ENCODE measurements around the gene PDE10A.

PDE10A gene

GRCh38 chr6:165662041-165662748, 846 bp downstream of the PDE10A start:
- peaks cover 74% of the 10 kb centered on the region for H3K27me3 ChIP-seq (ENCODE audit: insufficient read depth, low read length)
- H2AFZ ChIP-seq (ENCODE audit: low read length, unreplicated experiment), result peak overlapping the region; percentile 81
- no peaks in the 10 kb centered on the region for H3K4me1 ChIP-seq (ENCODE audit: control insufficient read depth, insufficient read depth, low read length, unreplicated experiment)
- peak overlapping the region; percentile 85 for H3K4me3 ChIP-seq (ENCODE audit: low read depth, low read length)
- no peaks in the 10 kb centered on the region for H3K36me3 ChIP-seq (ENCODE audit: insufficient read depth, low read length)
- H3K27ac ChIP-seq (ENCODE audit: low read depth, low read length), result no peak overlapping the region
- H3K79me2 ChIP-seq (ENCODE audit: control insufficient read depth, insufficient read depth, low read length, unreplicated experiment), result peaks cover 4% of the 10 kb centered on the region

GRCh38 chr6:165661664-165662025, 1.4 kb downstream of the PDE10A start:
- H3K27me3 ChIP-seq (ENCODE audit: insufficient read depth, low read length), result peaks cover 73% of the 10 kb centered on the region
- H3K4me1 ChIP-seq (ENCODE audit: control insufficient read depth, insufficient read depth, low read length, unreplicated experiment), result no peaks in the 10 kb centered on the region
- H2AFZ ChIP-seq (ENCODE audit: low read length, unreplicated experiment), result peak overlapping the region; percentile 81
- no peak overlapping the region for H3K27ac ChIP-seq (ENCODE audit: low read depth, low read length)
- peak overlapping the region; percentile 85 for H3K4me3 ChIP-seq (ENCODE audit: low read depth, low read length)
- H3K79me2 ChIP-seq (ENCODE audit: control insufficient read depth, insufficient read depth, low read length, unreplicated experiment), result peaks cover 4% of the 10 kb centered on the region
- H3K36me3 ChIP-seq (ENCODE audit: insufficient read depth, low read length), result no peaks in the 10 kb centered on the region

DNA sequence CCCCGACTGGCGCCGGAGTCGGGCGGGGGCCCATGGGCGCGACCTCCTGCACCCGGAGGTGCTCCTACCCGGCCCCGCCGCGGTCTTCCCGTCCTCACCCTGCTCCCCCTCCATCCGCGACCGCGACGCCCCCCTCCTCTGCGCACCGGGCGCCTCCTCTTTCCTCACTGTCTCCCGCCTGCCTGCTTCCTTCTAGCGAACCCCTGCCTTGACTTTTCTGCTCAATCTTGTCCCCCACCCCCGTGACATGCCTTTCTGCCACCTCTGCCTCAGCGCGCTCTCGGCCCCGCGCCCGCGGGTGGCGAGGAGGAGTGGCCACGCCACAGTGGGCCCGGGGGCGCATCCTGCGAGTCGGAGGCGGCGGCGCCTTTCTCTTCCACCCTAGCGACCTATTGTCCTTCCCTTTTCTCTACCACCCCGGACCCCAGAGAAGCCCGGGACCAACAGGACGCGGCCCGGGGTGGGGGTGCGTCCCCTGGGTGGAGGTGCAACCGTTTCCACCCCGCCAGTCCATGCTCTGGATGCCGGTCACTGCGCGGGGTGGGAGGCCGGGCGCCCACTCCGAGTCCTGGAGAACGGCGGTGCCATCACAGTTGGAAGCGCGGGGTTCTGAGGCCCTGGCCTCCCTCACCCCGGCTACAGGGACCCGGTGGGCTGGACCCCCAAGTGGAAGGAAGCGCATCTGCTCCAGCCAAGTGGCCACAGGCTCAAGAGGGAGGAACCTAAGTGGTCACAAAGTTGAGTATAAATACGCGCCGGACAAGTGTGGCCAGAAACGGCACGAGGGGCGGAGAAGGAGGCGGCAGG, 2.0 kb downstream of the PDE10A start:
- Histone ChIP-seq H3K79me2 (ENCODE audit: control insufficient read depth, insufficient read depth, low read length, unreplicated experiment) (peaks cover 4% of the 10 kb centered on the region), H3K4me1 (ENCODE audit: control insufficient read depth, insufficient read depth, low read length, unreplicated experiment) (no peaks in the 10 kb centered on the region), H3K27ac (ENCODE audit: low read depth, low read length) (no peak overlapping the region), H3K27me3 (ENCODE audit: insufficient read depth, low read length) (peaks cover 69% of the 10 kb centered on the region), H3K4me3 (ENCODE audit: low read depth, low read length) (peak overlapping the region; percentile 85), H2AFZ (ENCODE audit: low read length, unreplicated experiment) (peak overlapping the region; percentile 81), H3K36me3 (ENCODE audit: insufficient read depth, low read length) (no peaks in the 10 kb centered on the region)

DNA sequence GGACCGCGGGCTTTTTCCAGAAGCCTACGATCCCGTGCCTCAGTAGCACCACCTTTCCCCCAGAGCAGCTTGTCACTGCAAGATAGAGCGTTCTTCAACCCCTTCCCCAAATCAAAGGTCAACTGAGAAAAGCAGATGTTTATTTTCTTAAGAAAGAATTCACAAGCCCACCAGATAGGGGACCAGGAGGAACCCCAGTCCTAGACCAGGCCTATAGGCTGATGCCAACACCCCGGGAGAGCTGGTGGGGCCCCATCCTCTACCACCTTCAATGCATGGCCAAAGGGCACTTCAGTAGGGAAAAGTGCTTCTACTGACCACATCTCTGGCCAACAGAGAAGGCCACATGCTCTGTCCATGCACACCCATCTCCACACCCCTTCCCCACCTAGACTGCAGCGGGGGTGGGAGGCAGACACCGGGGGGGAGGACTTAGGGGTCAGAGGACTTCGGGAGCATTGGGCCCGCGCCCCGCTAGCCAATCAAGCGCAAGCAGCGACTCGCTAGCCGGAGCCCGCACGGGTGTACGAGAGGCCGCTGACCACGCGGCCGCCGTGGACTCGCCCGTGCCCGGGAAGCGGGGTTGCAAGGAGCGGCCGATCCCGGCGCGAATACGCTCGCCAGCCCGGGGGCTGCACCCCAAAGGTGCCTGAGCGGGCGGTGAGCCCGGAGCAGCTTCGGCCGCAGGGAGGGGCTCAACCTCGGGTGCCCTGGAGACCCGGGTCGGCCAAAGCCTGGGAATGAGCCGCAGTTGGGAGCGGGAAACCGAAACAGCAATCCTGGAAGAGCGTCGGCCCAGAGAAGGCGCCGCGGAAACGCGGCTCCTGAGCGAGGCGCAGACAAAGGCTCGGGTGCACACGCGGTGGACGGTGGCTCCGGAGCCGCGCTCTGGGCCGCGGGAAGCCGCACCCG, 2.8 kb downstream of the PDE10A start:
- H3K4me3 ChIP-seq (ENCODE audit: low read depth, low read length), result peak overlapping the region; percentile 85
- H2AFZ ChIP-seq (ENCODE audit: low read length, unreplicated experiment), result no peak overlapping the region
- H3K27ac ChIP-seq (ENCODE audit: low read depth, low read length), result no peak overlapping the region
- no peaks in the 10 kb centered on the region for H3K36me3 ChIP-seq (ENCODE audit: insufficient read depth, low read length)
- no peaks in the 10 kb centered on the region for H3K4me1 ChIP-seq (ENCODE audit: control insufficient read depth, insufficient read depth, low read length, unreplicated experiment)
- H3K27me3 ChIP-seq (ENCODE audit: insufficient read depth, low read length), result peaks cover 60% of the 10 kb centered on the region
- H3K79me2 ChIP-seq (ENCODE audit: control insufficient read depth, insufficient read depth, low read length, unreplicated experiment), result peaks cover 4% of the 10 kb centered on the region

- Histone ChIP-seq H3K79me2 (ENCODE audit: control insufficient read depth, insufficient read depth, low read length, unreplicated experiment) (peaks cover 4% of the 10 kb centered on the region), H3K27me3 (ENCODE audit: insufficient read depth, low read length) (peaks cover 44% of the 10 kb centered on the region), H3K4me1 (ENCODE audit: control insufficient read depth, insufficient read depth, low read length, unreplicated experiment) (no peaks in the 10 kb centered on the region), H3K36me3 (ENCODE audit: insufficient read depth, low read length) (no peaks in the 10 kb centered on the region), H2AFZ (ENCODE audit: low read length, unreplicated experiment) (no peak overlapping the region), H3K27ac (ENCODE audit: low read depth, low read length) (no peak overlapping the region), H3K4me3 (ENCODE audit: low read depth, low read length) (no peak overlapping the region)
These were observed 4.5 kb downstream of the PDE10A start for GRCh38 chr6:165658395-165659058.

GRCh38 chr6:165657325-165657680, 5.7 kb downstream of the PDE10A start:
- H3K79me2 ChIP-seq (ENCODE audit: control insufficient read depth, insufficient read depth, low read length, unreplicated experiment), result peaks cover 4% of the 10 kb centered on the region
- no peak overlapping the region for H3K4me3 ChIP-seq (ENCODE audit: low read depth, low read length)
- H3K27me3 ChIP-seq (ENCODE audit: insufficient read depth, low read length), result peaks cover 36% of the 10 kb centered on the region
- no peaks in the 10 kb centered on the region for H3K4me1 ChIP-seq (ENCODE audit: control insufficient read depth, insufficient read depth, low read length, unreplicated experiment)
- H3K36me3 ChIP-seq (ENCODE audit: insufficient read depth, low read length), result no peaks in the 10 kb centered on the region
- H2AFZ ChIP-seq (ENCODE audit: low read length, unreplicated experiment), result no peak overlapping the region
- H3K27ac ChIP-seq (ENCODE audit: low read depth, low read length), result no peak overlapping the region

- no peak overlapping the region for H3K4me3 ChIP-seq (ENCODE audit: low read depth, low read length)
- H3K27ac ChIP-seq (ENCODE audit: low read depth, low read length), result no peak overlapping the region
- H3K79me2 ChIP-seq (ENCODE audit: control insufficient read depth, insufficient read depth, low read length, unreplicated experiment), result peaks cover 4% of the 10 kb centered on the region
- no peaks in the 10 kb centered on the region for H3K36me3 ChIP-seq (ENCODE audit: insufficient read depth, low read length)
- H2AFZ ChIP-seq (ENCODE audit: low read length, unreplicated experiment), result no peak overlapping the region
- H3K27me3 ChIP-seq (ENCODE audit: insufficient read depth, low read length), result peaks cover 35% of the 10 kb centered on the region
- H3K4me1 ChIP-seq (ENCODE audit: control insufficient read depth, insufficient read depth, low read length, unreplicated experiment), result no peaks in the 10 kb centered on the region
These were observed 6.3 kb downstream of the PDE10A start for GRCh38 chr6:165656581-165657324.

GRCh38 chr6:165655191-165655590, 7.8 kb downstream of the PDE10A start:
- Histone ChIP-seq H3K27ac (ENCODE audit: low read depth, low read length) (no peak overlapping the region), H2AFZ (ENCODE audit: low read length, unreplicated experiment) (no peak overlapping the region), H3K4me3 (ENCODE audit: low read depth, low read length) (no peak overlapping the region), H3K79me2 (ENCODE audit: control insufficient read depth, insufficient read depth, low read length, unreplicated experiment) (peaks cover 4% of the 10 kb centered on the region), H3K36me3 (ENCODE audit: insufficient read depth, low read length) (no peaks in the 10 kb centered on the region), H3K4me1 (ENCODE audit: control insufficient read depth, insufficient read depth, low read length, unreplicated experiment) (no peaks in the 10 kb centered on the region), H3K27me3 (ENCODE audit: insufficient read depth, low read length) (peaks cover 21% of the 10 kb centered on the region)

DNA sequence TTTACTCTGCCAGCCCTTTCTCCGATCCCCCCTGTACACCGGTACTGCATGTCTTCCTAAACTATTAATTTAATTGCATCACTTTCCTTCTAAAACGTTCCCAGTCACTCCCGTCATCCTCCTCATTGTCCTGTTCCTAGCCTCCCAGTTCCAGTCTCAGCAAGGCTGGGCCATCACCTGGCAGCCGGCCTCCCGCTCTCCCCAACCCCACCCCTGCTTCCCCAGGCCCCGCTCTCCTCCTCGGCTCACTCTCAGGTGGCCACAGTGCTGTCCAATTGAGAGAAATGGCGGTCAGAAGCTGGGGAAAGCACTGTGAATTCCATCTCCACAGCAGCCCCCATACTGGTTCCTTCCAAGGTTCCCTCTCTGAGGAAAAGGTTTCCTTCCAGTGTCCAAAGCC, 8.9 kb downstream of the PDE10A start:
- Histone ChIP-seq H3K4me3 (ENCODE audit: low read depth, low read length) (no peak overlapping the region), H3K36me3 (ENCODE audit: insufficient read depth, low read length) (no peaks in the 10 kb centered on the region), H3K79me2 (ENCODE audit: control insufficient read depth, insufficient read depth, low read length, unreplicated experiment) (no peaks in the 10 kb centered on the region), H3K27me3 (ENCODE audit: insufficient read depth, low read length) (peaks cover 10% of the 10 kb centered on the region; the same call in 1 of the 2 replicates), H2AFZ (ENCODE audit: low read length, unreplicated experiment) (no peak overlapping the region), H3K4me1 (ENCODE audit: control insufficient read depth, insufficient read depth, low read length, unreplicated experiment) (no peaks in the 10 kb centered on the region), H3K27ac (ENCODE audit: low read depth, low read length) (no peak overlapping the region)

Data from ACC112 (cell line).